Gastrocnemius medialis (tissue), 4 donors: Measurements from ENCODE around the gene EPDR1. TPM values are rescaled to one million over a fixed set of nuclear protein-coding genes. Genes with fewer than 3 reads are reported as not detected.

Experiments used
- ATAC-seq, 2 donors: fragments of 150-250 bp; one replicate each; pipeline ENCODE4 v1.9.1; 2016
- DNase-seq, 2 donors: peaks; one replicate each; pipeline ENCODE4 v3.0.0-alpha.2; 2019
- H3K27ac ChIP-seq, 4 donors: fragments of 200-600 bp; sonication (generic); 1 replicate in 1 of 4; 2 replicates in 3 of 4; pipeline ENCODE4 v1.5.1; 2016 to 2018; ENCODE audit warnings: mild to moderate bottlenecking in 2 of 4, moderate library complexity in 1 of 4
- H3K27me3 ChIP-seq, 3 donors: fragments of 200-600 bp; sonication (generic) in 2 of 3; 1 replicate in 1 of 3; 2 replicates in 2 of 3; pipeline versions ENCODE4 v1.5.1 to v1.6.0; 2016 to 2019; ENCODE audit warnings: mild to moderate bottlenecking in 1 of 3, moderate library complexity in 1 of 3
- H3K36me3 ChIP-seq, 2 donors: fragments of 200-600 bp; sonication (generic) in 1 of 2; one replicate each; pipeline ENCODE4 v1.5.1; 2017 to 2018
- H3K4me1 ChIP-seq, 2 donors: fragments of 200-600 bp; sonication (generic) in 1 of 2; one replicate each; pipeline ENCODE4 v1.5.1; 2016 to 2017; ENCODE audit warnings: mild to moderate bottlenecking in 2 of 2
- H3K4me3 ChIP-seq, 4 donors: fragments of 200-600 bp; sonication (generic) in 3 of 4; 1 replicate in 1 of 4; 2 replicates in 3 of 4; pipeline ENCODE4 v1.5.1; 2016 to 2019; ENCODE audit warnings: mild to moderate bottlenecking in 2 of 4
- H3K9me3 ChIP-seq, 3 donors: fragments of 200-600 bp; sonication (generic) in 2 of 3; 1 replicate in 1 of 3; 2 replicates in 2 of 3; pipeline ENCODE4 v1.5.1; 2016 to 2019
- POLR2A ChIP-seq, 2 donors: fragments of 450-650 bp; IDR thresholded peaks; one replicate each; pipeline ENCODE4 v1.6.1; 2017; ENCODE audit warnings: antibody characterized with exemption in 2 of 2, mild to moderate bottlenecking in 2 of 2, moderate library complexity in 2 of 2
- in situ Hi-C, 4 donors: fragments of 200-750 bp; cut with MboI; loops; one replicate each; pipeline versions ENCODE4 v1.15.0 to v1.8.0; 2017; ENCODE audit warnings: low sequenced_read_pairs in 4 of 4
- intact Hi-C: fragments of 100-400 bp; cut with DNase I; formaldehyde crosslinking; loops from one replicate; pipeline ENCODE4 v1.15.1; 2023; ENCODE audit warnings: low total_unique reads
- total RNA-seq, 4 donors: library from RNA; depleted of rRNA; stranded (reverse); fragments of >200 nt; gene quantifications; one replicate each; pipeline versions ENCODE4 v1.1.0 to v1.2.3, GENCODE V29; 2016
- TF ChIP-seq, protein P1 (sequence below), 5 experiments: fragments of 450-650 bp in 3 of 5; fragments of 200-600 bp in 2 of 5; sonication (generic) in 2 of 5; IDR thresholded peaks in 4 of 5; conservative IDR thresholded peaks in 1 of 5; 1 replicate in 4 of 5; 2 replicates in 1 of 5; pipeline ENCODE4 v1.5.1; 2016 to 2019; ENCODE audit warnings: antibody characterized with exemption in 5 of 5, mild to moderate bottlenecking in 3 of 5, moderate library complexity in 3 of 5

EPDR1 gene
- total RNA-seq, 4 donors from 2014 or later = 32.2 to 60.2 (median 47.5) TPM

- peak overlapping the region; percentile 70 to 84 (median 78) for H3K27ac ChIP-seq
- DNase-seq (no peak), ATAC-seq (no peak)
- H3K27me3 ChIP-seq = no peaks in the 10 kb centered on the region
- no peak overlapping the region for H3K4me3 ChIP-seq
- H3K4me1 ChIP-seq = peaks cover 51 to 52% of the 10 kb centered on the region in 2 donors
- TF ChIP-seq, protein P1, sequence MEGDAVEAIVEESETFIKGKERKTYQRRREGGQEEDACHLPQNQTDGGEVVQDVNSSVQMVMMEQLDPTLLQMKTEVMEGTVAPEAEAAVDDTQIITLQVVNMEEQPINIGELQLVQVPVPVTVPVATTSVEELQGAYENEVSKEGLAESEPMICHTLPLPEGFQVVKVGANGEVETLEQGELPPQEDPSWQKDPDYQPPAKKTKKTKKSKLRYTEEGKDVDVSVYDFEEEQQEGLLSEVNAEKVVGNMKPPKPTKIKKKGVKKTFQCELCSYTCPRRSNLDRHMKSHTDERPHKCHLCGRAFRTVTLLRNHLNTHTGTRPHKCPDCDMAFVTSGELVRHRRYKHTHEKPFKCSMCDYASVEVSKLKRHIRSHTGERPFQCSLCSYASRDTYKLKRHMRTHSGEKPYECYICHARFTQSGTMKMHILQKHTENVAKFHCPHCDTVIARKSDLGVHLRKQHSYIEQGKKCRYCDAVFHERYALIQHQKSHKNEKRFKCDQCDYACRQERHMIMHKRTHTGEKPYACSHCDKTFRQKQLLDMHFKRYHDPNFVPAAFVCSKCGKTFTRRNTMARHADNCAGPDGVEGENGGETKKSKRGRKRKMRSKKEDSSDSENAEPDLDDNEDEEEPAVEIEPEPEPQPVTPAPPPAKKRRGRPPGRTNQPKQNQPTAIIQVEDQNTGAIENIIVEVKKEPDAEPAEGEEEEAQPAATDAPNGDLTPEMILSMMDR (IDR thresholded peaks at IDR 0.05 in 4 of 5, conservative IDR thresholded peaks at IDR 0.05 in 1 of 5) = no peak
- TF ChIP-seq POLR2A (IDR thresholded peaks at IDR 0.05) = no peak
- in situ Hi-C loops = no loop called here
- intact Hi-C loops = no loop called here
- no peaks in the 10 kb centered on the region for H3K36me3 ChIP-seq
- no peaks in the 10 kb centered on the region for H3K9me3 ChIP-seq
These were observed 23.7 kb downstream of the EPDR1 start for GRCh38 chr7:37943905-37944736.

DNA sequence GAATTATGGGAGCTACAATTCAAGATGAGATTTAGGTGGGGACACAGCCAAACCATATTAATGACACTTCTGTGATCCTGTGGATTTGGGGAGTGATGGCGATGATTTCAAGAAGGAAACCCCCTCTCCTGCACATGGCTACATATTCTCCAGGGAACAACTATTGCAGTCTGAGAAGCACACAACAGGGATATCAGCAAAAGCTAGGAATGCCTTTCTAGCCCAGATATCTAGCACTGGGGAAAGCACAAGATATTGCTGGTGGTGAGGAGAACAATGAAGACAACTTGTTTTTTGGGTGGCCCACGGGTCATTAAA is 24.3 kb downstream of the EPDR1 start:
- Histone ChIP-seq H3K4me3 (no peak overlapping the region), H3K9me3 (no peaks in the 10 kb centered on the region), H3K27me3 (no peaks in the 10 kb centered on the region), H3K36me3 (no peaks in the 10 kb centered on the region), H3K4me1 (peaks cover 51 to 52% of the 10 kb centered on the region in 2 donors), H3K27ac (peak overlapping the region; percentile 70 to 84 (median 78))
- TF ChIP-seq POLR2A (IDR thresholded peaks at IDR 0.05) = no peak
- TF ChIP-seq, protein P1 (IDR thresholded peaks at IDR 0.05 in 4 of 5, conservative IDR thresholded peaks at IDR 0.05 in 1 of 5) = no peak
- DNase-seq (no peak), ATAC-seq (no peak)
- intact Hi-C loops = no loop called here
- in situ Hi-C loops = no loop called here

DNA sequence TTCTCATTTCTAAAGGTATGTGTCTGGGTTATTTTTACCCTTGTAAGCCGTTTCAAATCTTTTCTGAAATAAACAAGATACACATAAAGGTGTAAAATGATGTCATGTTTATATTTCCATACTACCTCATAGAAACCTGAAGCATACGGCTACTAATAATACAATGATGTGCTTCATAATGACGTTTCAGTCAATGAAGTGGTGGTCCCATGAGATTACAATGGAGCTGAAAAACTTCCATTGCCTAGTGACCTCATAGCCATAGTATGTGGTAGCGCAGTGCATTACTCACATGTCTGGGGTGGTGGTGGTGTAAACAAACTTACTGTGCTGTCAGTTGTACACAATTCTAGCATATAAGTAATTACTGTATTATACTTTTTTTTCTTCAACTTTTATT is 24.9 kb downstream of the EPDR1 start:
- Histone ChIP-seq H3K9me3 (no peaks in the 10 kb centered on the region), H3K4me3 (no peak overlapping the region), H3K36me3 (no peaks in the 10 kb centered on the region), H3K27me3 (no peaks in the 10 kb centered on the region), H3K27ac (peak overlapping the region in 2 of 4 donors; percentile 82 to 84), H3K4me1 (peaks cover 48 to 51% of the 10 kb centered on the region in 2 donors)
- intact Hi-C loops (no loop called here), in situ Hi-C loops (no loop called here)
- ATAC-seq (no peak), DNase-seq (no peak)
- TF ChIP-seq, protein P1 (IDR thresholded peaks at IDR 0.05 in 4 of 5, conservative IDR thresholded peaks at IDR 0.05 in 1 of 5) = no peak
- no peak for TF ChIP-seq POLR2A (IDR thresholded peaks at IDR 0.05)

DNA sequence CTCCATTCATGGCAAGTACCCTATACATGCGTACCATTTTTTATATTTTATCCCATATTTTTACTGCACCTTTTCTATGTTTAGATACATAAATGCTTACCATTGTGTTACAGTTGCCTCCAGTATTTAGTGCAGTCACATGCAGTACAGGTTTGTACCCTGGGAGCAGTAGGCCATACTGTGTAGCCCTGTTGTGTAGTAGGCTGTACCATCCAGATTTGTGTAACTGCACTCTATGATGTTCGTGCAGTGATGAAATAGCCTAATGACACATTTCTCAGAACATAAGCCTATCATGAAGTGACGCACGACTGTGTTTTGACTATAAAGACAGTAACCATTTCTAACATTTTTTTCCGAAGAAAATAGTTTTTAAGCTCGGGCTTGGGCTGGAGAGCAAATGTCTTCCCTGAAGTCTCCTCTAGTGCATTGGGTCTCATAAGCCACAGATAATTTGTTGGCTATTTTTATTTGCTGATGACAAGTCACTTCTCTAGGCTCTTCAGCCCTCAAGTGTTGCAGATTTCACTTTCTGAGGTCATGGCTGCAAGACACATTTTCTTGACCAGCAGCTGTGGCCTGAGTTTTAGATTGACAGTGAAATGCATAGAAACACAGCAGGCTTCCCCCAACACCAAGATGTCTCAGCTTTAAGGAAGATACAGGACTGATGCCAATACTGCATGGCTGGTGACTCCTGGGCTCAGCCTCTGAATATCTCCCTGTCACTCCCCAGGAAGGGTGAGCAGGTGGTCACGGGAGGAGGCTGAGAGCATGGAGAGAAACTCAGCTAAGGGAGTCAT is 26.9 kb downstream of the EPDR1 start:
- peaks cover 0 to 8% of the 10 kb centered on the region in 2 donors for H3K36me3 ChIP-seq
- DNase-seq (no peak), ATAC-seq (no peak)
- H3K27ac ChIP-seq = peak overlapping the region in 1 of 4 donors; percentile 29
- no peaks in the 10 kb centered on the region for H3K27me3 ChIP-seq
- intact Hi-C loops = no loop called here
- H3K9me3 ChIP-seq = no peaks in the 10 kb centered on the region
- peaks cover 38 to 39% of the 10 kb centered on the region in 2 donors for H3K4me1 ChIP-seq
- TF ChIP-seq, protein P1 (IDR thresholded peaks at IDR 0.05 in 4 of 5, conservative IDR thresholded peaks at IDR 0.05 in 1 of 5) = no peak
- TF ChIP-seq POLR2A (IDR thresholded peaks at IDR 0.05) = no peak
- no peak overlapping the region for H3K4me3 ChIP-seq
- in situ Hi-C loops = no loop called here
